GM13976 (cell line): ENCODE results near the gene LY6G6C.
A peak's percentile ranks its signal among the peaks of the same experiment; 100 is the strongest.

Experiments used
- DNase-seq: peaks from one replicate; pipeline ENCODE4 v3.0.0; 2012; ENCODE audit warnings: low spot score
- CTCF ChIP-seq: IDR thresholded peaks from 2 replicates; pipeline ENCODE4 v1.5.1; 2012; ENCODE audit warnings: borderline replicate concordance, mild to moderate bottlenecking; ENCODE audit not compliant: insufficient read depth; ENCODE audit errors: extremely low read depth, missing control alignments, control extremely low read depth
- in situ Hi-C: fragments of 300-500 bp; cut with MboI; formaldehyde crosslinking; loops from one replicate; pipeline ENCODE4 v1.12.0; 2022; ENCODE audit warnings: low sequenced_read_pairs, mixed read lengths, inconsistent platforms; ENCODE audit not compliant: unreplicated experiment

Gene LY6G6C

GRCh38 chr6:31705931-31706330 is 15.6 kb downstream of the LY6G6C start:
- in situ Hi-C loops: no loop called here
- no peak for DNase-seq
- no peak for TF ChIP-seq CTCF

GRCh38 chr6:31702819-31703716 is 18.5 kb downstream of the LY6G6C start, which contains the start of gene ABHD16A:
Gene ABHD16A, minus strand, starts transcription at chr6:31703324. Its CDS starts 43 bp downstream, at chr6:31703281.
- in situ Hi-C loops: no loop called here
- TF ChIP-seq CTCF: no peak
- DNase-seq: peak; percentile 99

GRCh38 chr6:31702405-31702818 is 19.1 kb downstream of the LY6G6C start:
- no peak for DNase-seq
- no peak for TF ChIP-seq CTCF
- in situ Hi-C loops: no loop called here

GRCh38 chr6:31701666-31702404 is 19.7 kb downstream of the LY6G6C start:
- in situ Hi-C loops: no loop called here
- no peak for TF ChIP-seq CTCF
- DNase-seq: no peak

- no peak for TF ChIP-seq CTCF
- no peak for DNase-seq
- in situ Hi-C loops: no loop called here
These were observed 20.7 kb downstream of the LY6G6C start for GRCh38 chr6:31700740-31701401.

- TF ChIP-seq CTCF: no peak
- in situ Hi-C loops: no loop called here
- DNase-seq: no peak
These were observed 24.0 kb downstream of the LY6G6C start for GRCh38 chr6:31697555-31697954.
